ENCODE measurements around the gene ABCD1.
"Not testable (repeated sequence)": the region's sequence is repeated elsewhere in the genome, so short reads cannot be mapped to it uniquely, and the experiment has no call there.

GRCh38 chrX:153742796-153743467 lies 18.3 kb downstream of the ABCD1 start:
- not testable (repeated sequence) for TF ChIP-seq CTCF, POLR2A (IDR thresholded peaks at IDR 0.05)
